ENCODE data around the gene PDE4A. TPM values are rescaled to one million over a fixed set of nuclear protein-coding genes. Genes with fewer than 3 reads are reported as not detected.
A peak's percentile ranks its signal among the peaks of the same experiment; 100 is the strongest.

The PDE4A gene
- total and polyA plus RNA-seq, 3 donors from 2014 or later: 20.1 to 35.4 (median 35.0) TPM

- H3K9me3 ChIP-seq: no peaks in the 10 kb centered on the region
- H3K4me1 ChIP-seq: peaks cover 13% of the 10 kb centered on the region
- DNase-seq: no peak
- peak overlapping the region in 1 of 2 donors; percentile 45 for H3K4me3 ChIP-seq
- TF ChIP-seq POLR2A (IDR thresholded peaks at IDR 0.05) (no peak), CTCF (IDR thresholded peaks at IDR 0.05) (no peak)
- intact Hi-C loops (cut with DNase I; ENCODE audit: low total_unique reads): no loop called here
- 28 to 36% methylated on average over 8 to 10 of the region's 10 CpGs for WGBS, 2 donors
- H3K27me3 ChIP-seq: no peaks in the 10 kb centered on the region
- H3K27ac ChIP-seq: no peak overlapping the region
- H3K36me3 ChIP-seq (ENCODE audit: low read depth, missing control alignments): no peaks in the 10 kb centered on the region
These were observed 96.4 kb downstream of the PDE4A start for GRCh38 chr19:10516671-10517286.

- Histone ChIP-seq H3K27ac (no peak within 1 kb of the TSS), H3K4me3 (peak within 1 kb of the TSS; percentile 4 to 45), H3K27me3 (no peaks in the 10 kb centered on the region), H3K36me3 (ENCODE audit: low read depth, missing control alignments) (no peaks in the 10 kb centered on the region), H3K9me3 (no peaks in the 10 kb centered on the region), H3K4me1 (peaks cover 13% of the 10 kb centered on the region)
- DNase-seq: no peak
- WGBS, 2 donors: 0% methylated on average over 16 of the region's 39 CpGs; no CpG with 5 or more reads in 1 of the 2 donors
- intact Hi-C loops (cut with DNase I; ENCODE audit: low total_unique reads): no loop called here
- TF ChIP-seq POLR2A (IDR thresholded peaks at IDR 0.05): no peak
- no peak for TF ChIP-seq CTCF (IDR thresholded peaks at IDR 0.05)
These were observed 97.0 kb downstream of the PDE4A start, which contains the start of gene S1PR5 for GRCh38 chr19:10517361-10517759. S1PR5 (minus strand) TSS chr19:10517447; CDS start chr19:10515011, 2,436 bp downstream.

- no peak for DNase-seq
- WGBS, 2 donors: 0 to 2% methylated on average over 21 to 27 of the region's 27 CpGs
- H3K4me1 ChIP-seq: peaks cover 13% of the 10 kb centered on the region
- intact Hi-C loops (cut with DNase I; ENCODE audit: low total_unique reads): no loop called here
- no peaks in the 10 kb centered on the region for H3K36me3 ChIP-seq (ENCODE audit: low read depth, missing control alignments)
- H3K27me3 ChIP-seq: no peaks in the 10 kb centered on the region
- TF ChIP-seq CTCF (IDR thresholded peaks at IDR 0.05): no peak
- no peak for TF ChIP-seq POLR2A (IDR thresholded peaks at IDR 0.05)
- H3K9me3 ChIP-seq: no peaks in the 10 kb centered on the region
- peak overlapping the region; percentile 4 to 45 for H3K4me3 ChIP-seq
- no peak overlapping the region for H3K27ac ChIP-seq
These were observed 97.6 kb downstream of the PDE4A start for GRCh38 chr19:10517760-10518443.

GRCh38 chr19:10518444-10519361 is 98.4 kb downstream of the PDE4A start:
- intact Hi-C loops (cut with DNase I; ENCODE audit: low total_unique reads): no loop called here
- no peak for DNase-seq
- Histone ChIP-seq H3K27me3 (no peaks in the 10 kb centered on the region), H3K36me3 (ENCODE audit: low read depth, missing control alignments) (no peaks in the 10 kb centered on the region), H3K4me3 (no peak overlapping the region), H3K9me3 (no peaks in the 10 kb centered on the region), H3K27ac (no peak overlapping the region), H3K4me1 (peaks cover 13% of the 10 kb centered on the region)
- no peak for TF ChIP-seq POLR2A (IDR thresholded peaks at IDR 0.05)
- TF ChIP-seq CTCF (IDR thresholded peaks at IDR 0.05): no peak
- WGBS, 2 donors: 14 to 15% methylated on average over 28 to 33 of the region's 33 CpGs

MicroRNAs within 50 kb of the gene (microRNA counts, 767-probe panel; counts per million panel counts)
- microRNA hsa-miR-1181: 0 to 152 counts per million in 2 donors

Small RNA genes lying within 50 kb of the gene (microRNA-seq; reads per million reads assigned to microRNA genes)
- gene MIR1181 (ENCODE audit: borderline number of aligned reads in 2 of 2, borderline replicate concordance in 1 of 2): 0.69 to 0.70 reads per million in 2 donors

Other genes with a start within 250 kb of the PDE4A start
- gene DNMT1, start 225.6 kb upstream of the PDE4A start, total RNA-seq: 100 to 1,000 TPM; 103 to 145 TPM
- 96.5 TPM for gene DNMT1, start 225.6 kb upstream of the PDE4A start, polyA plus RNA-seq (ENCODE audit: insufficient read depth, low read depth, low replicate concordance)
- gene S1PR2, start 189.2 kb upstream of the PDE4A start, total RNA-seq: 10 to 100 TPM in 1 of 2 donors, 1 to 10 TPM in 1; 8.7 to 13.7 TPM
- gene S1PR2, start 189.2 kb upstream of the PDE4A start, polyA plus RNA-seq (ENCODE audit: insufficient read depth, low read depth, low replicate concordance): 11.9 TPM
- gene MRPL4, start 168.3 kb upstream of the PDE4A start, total RNA-seq: 10 to 100 TPM; 63.5 to 91.8 TPM
- gene MRPL4, start 168.3 kb upstream of the PDE4A start, polyA plus RNA-seq (ENCODE audit: insufficient read depth, low read depth, low replicate concordance): 53.3 TPM
- gene ICAM1, start 149.4 kb upstream of the PDE4A start, total RNA-seq: 10 to 100 TPM; 10.1 to 18.0 TPM
- 14.3 TPM for gene ICAM1, start 149.4 kb upstream of the PDE4A start, polyA plus RNA-seq (ENCODE audit: insufficient read depth, low read depth, low replicate concordance)
- under 1 TPM; 0.25 to 0.47 TPM for gene ICAM4, start 133.6 kb upstream of the PDE4A start, total RNA-seq
- gene ICAM4, start 133.6 kb upstream of the PDE4A start, polyA plus RNA-seq (ENCODE audit: insufficient read depth, low read depth, low replicate concordance): 0.28 TPM
- gene ICAM5, start 130.6 kb upstream of the PDE4A start, total RNA-seq: 1 to 10 TPM; 4.3 to 7.6 TPM
- 5.4 TPM for gene ICAM5, start 130.6 kb upstream of the PDE4A start, polyA plus RNA-seq (ENCODE audit: insufficient read depth, low read depth, low replicate concordance)
- 10 to 100 TPM; 12.8 to 22.1 TPM for gene ZGLP1, start 110.7 kb upstream of the PDE4A start, total RNA-seq
- 10.5 TPM for gene ZGLP1, start 110.7 kb upstream of the PDE4A start, polyA plus RNA-seq (ENCODE audit: insufficient read depth, low read depth, low replicate concordance)
- gene FDX2, start 104.5 kb upstream of the PDE4A start, total RNA-seq: 10 to 100 TPM; 35.7 to 40.2 TPM
- gene FDX2, start 104.5 kb upstream of the PDE4A start, polyA plus RNA-seq (ENCODE audit: insufficient read depth, low read depth, low replicate concordance): 26.8 TPM
- gene RAVER1, start 87.0 kb upstream of the PDE4A start, total RNA-seq: 10 to 100 TPM; 34.5 to 49.6 TPM
- gene RAVER1, start 87.0 kb upstream of the PDE4A start, polyA plus RNA-seq (ENCODE audit: insufficient read depth, low read depth, low replicate concordance): 32.3 TPM
- 1 to 10 TPM; 2.4 to 2.8 TPM for gene ICAM3, start 80.9 kb upstream of the PDE4A start, total RNA-seq
- gene ICAM3, start 80.9 kb upstream of the PDE4A start, polyA plus RNA-seq (ENCODE audit: insufficient read depth, low read depth, low replicate concordance): 6.3 TPM
- gene TYK2, start 40.0 kb upstream of the PDE4A start, total RNA-seq: 100 to 1,000 TPM; 112 to 113 TPM
- gene TYK2, start 40.0 kb upstream of the PDE4A start, polyA plus RNA-seq (ENCODE audit: insufficient read depth, low read depth, low replicate concordance): 47.6 TPM
- 100 to 1,000 TPM; 160 to 210 TPM for gene CDC37, start 17.0 kb upstream of the PDE4A start, total RNA-seq
- 170 TPM for gene CDC37, start 17.0 kb upstream of the PDE4A start, polyA plus RNA-seq (ENCODE audit: insufficient read depth, low read depth, low replicate concordance)
- gene KEAP1, start 82.8 kb downstream of the PDE4A start, total RNA-seq: 10 to 100 TPM; 40.7 to 61.0 TPM
- 54.1 TPM for gene KEAP1, start 82.8 kb downstream of the PDE4A start, polyA plus RNA-seq (ENCODE audit: insufficient read depth, low read depth, low replicate concordance)
- under 1 TPM; 0.12 to 0.31 TPM for gene S1PR5, start 96.9 kb downstream of the PDE4A start, total RNA-seq
- 0.61 TPM for gene S1PR5, start 96.9 kb downstream of the PDE4A start, polyA plus RNA-seq (ENCODE audit: insufficient read depth, low read depth, low replicate concordance)
- gene ATG4D, start 123.4 kb downstream of the PDE4A start, total RNA-seq: 10 to 100 TPM; 80.5 to 97.1 TPM
- 167 TPM for gene ATG4D, start 123.4 kb downstream of the PDE4A start, polyA plus RNA-seq (ENCODE audit: insufficient read depth, low read depth, low replicate concordance)
- 10 to 100 TPM; 33.7 to 34.6 TPM for gene KRI1, start 145.5 kb downstream of the PDE4A start, total RNA-seq
- gene KRI1, start 145.5 kb downstream of the PDE4A start, polyA plus RNA-seq (ENCODE audit: insufficient read depth, low read depth, low replicate concordance): 48.3 TPM
- 10 to 100 TPM; 30.6 to 37.2 TPM for gene CDKN2D, start 148.4 kb downstream of the PDE4A start, total RNA-seq
- 57.7 TPM for gene CDKN2D, start 148.4 kb downstream of the PDE4A start, polyA plus RNA-seq (ENCODE audit: insufficient read depth, low read depth, low replicate concordance)
- 1 to 10 TPM; 6.9 to 7.7 TPM for gene AP1M2, start 166.8 kb downstream of the PDE4A start, total RNA-seq
- 23.3 TPM for gene AP1M2, start 166.8 kb downstream of the PDE4A start, polyA plus RNA-seq (ENCODE audit: insufficient read depth, low read depth, low replicate concordance)
- 100 to 1,000 TPM; 360 to 463 TPM for gene SLC44A2, start 205.0 kb downstream of the PDE4A start, total RNA-seq
- gene SLC44A2, start 205.0 kb downstream of the PDE4A start, polyA plus RNA-seq (ENCODE audit: insufficient read depth, low read depth, low replicate concordance): 268 TPM
- gene ILF3, start 233.8 kb downstream of the PDE4A start, total RNA-seq: 100 to 1,000 TPM; 246 to 253 TPM
- gene ILF3, start 233.8 kb downstream of the PDE4A start, polyA plus RNA-seq (ENCODE audit: insufficient read depth, low read depth, low replicate concordance): 263 TPM

Measured in testis (tissue), 3 donors.